Lung (tissue), 12 donors: ENCODE data around the gene PARVG. TPM values are rescaled to one million over a fixed set of nuclear protein-coding genes. Genes with fewer than 3 reads are reported as not detected.

Source experiments
- ATAC-seq: fragments of 200-7000 bp; cut with Tn5 transposase; one replicate; pipeline ENCODE4 v1.9.1; 2020; ENCODE audit warnings: moderate number of reproducible peaks; ENCODE audit not compliant: insufficient read depth, low FRiP score
- DNase-seq, 3 donors: peaks; one replicate each; pipeline ENCODE4 v3.0.0-alpha.2; 2013 to 2017
- H3K27ac ChIP-seq, 2 donors: one replicate each; pipeline ENCODE4 v1.5.1; 2013; ENCODE audit warnings: mild to moderate bottlenecking in 2 of 2, moderate library complexity in 2 of 2, control low read depth in 1 of 2, inconsistent platforms in 1 of 2, low read depth in 1 of 2, low read length in 1 of 2
- H3K27me3 ChIP-seq, 3 donors: one replicate each; pipeline ENCODE4 v1.5.1; 2013; ENCODE audit warnings: low read length in 2 of 3; ENCODE audit not compliant: control insufficient read depth in 3 of 3, insufficient read depth in 3 of 3
- H3K36me3 ChIP-seq, 4 donors: one replicate each; pipeline ENCODE4 v1.5.1; 2013; ENCODE audit warnings: low read length in 4 of 4, mild to moderate bottlenecking in 1 of 4, moderate library complexity in 1 of 4; ENCODE audit not compliant: control insufficient read depth in 4 of 4, insufficient read depth in 4 of 4
- H3K4me1 ChIP-seq, 5 donors: one replicate each; pipeline ENCODE4 v1.5.1; 2013; ENCODE audit warnings: low read length in 5 of 5, mild to moderate bottlenecking in 2 of 5, moderate library complexity in 1 of 5; ENCODE audit not compliant: control insufficient read depth in 5 of 5, insufficient read depth in 5 of 5
- H3K4me3 ChIP-seq: one replicate; pipeline ENCODE4 v1.5.1; 2013; ENCODE audit warnings: mild to moderate bottlenecking, control low read depth, moderate library complexity
- H3K9ac ChIP-seq, 2 donors: one replicate each; pipeline ENCODE4 v1.5.1; 2013; ENCODE audit warnings: low read length in 2 of 2, control low read depth in 1 of 2; ENCODE audit not compliant: insufficient read depth in 1 of 2
- H3K9me3 ChIP-seq, 4 donors: one replicate each; pipeline ENCODE4 v1.5.1; 2013; ENCODE audit warnings: low read length in 3 of 4, mild to moderate bottlenecking in 1 of 4, moderate library complexity in 1 of 4; ENCODE audit not compliant: control insufficient read depth in 4 of 4, insufficient read depth in 3 of 4
- CTCF ChIP-seq: IDR thresholded peaks from 2 replicates; pipeline ENCODE4 v1.5.1; 2012; ENCODE audit warnings: mild to moderate bottlenecking; ENCODE audit errors: control extremely low read depth, extremely low read depth
- WGBS, 2 donors: extraction: QIAGEN DNeasy Blood & Tissue Kit; methylation state at CpG; one replicate each; pipeline ENCODE4 v1.1.7; 2013; 5-methylcytosine and 5-hydroxymethylcytosine counted together
- polyA plus RNA-seq, 2 donors: library from polyadenylated mRNA; stranded (reverse); fragments of 200-250 nt; gene quantifications; one replicate each; pipeline ENCODE4 v1.2.1, GENCODE V29; 2013
- total RNA-seq, 2 donors: library from RNA; depleted of rRNA in 1 of 2; stranded (reverse); fragments of >200 nt in 1 of 2; gene quantifications; one replicate each; pipeline ENCODE4 v1.2.1, GENCODE V29; 2014 to 2021
- donor health status: control.
- donor health status: control.
- donor health status: Bipolar disorder and iron deficiency.
- donor health status: healthy.
- donor health status: DM: yes; HTN: yes; CAD: no.

PARVG gene
- total and polyA plus RNA-seq, 4 donors = 20.4 to 67.4 (median 48.7) TPM

- ATAC-seq = no peak
- Histone ChIP-seq H3K9me3 (peaks cover 0 to 20% (median 2%) of the 10 kb centered on the region in 4 donors), H3K4me3 (no peak overlapping the region), H3K27me3 (peaks cover 0 to 2% (median 0%) of the 10 kb centered on the region in 3 donors), H3K27ac (no peak overlapping the region), H3K9ac (no peak overlapping the region), H3K4me1 (no peaks in the 10 kb centered on the region), H3K36me3 (no peaks in the 10 kb centered on the region)
- 82 to 85% methylated on average over 21 of the region's 21 CpGs for WGBS, 2 donors
- DNase-seq = no peak
- no peak for TF ChIP-seq CTCF
Measured at GRCh38 chr22:44219101-44219870, 38.6 kb downstream of the PARVG start.

- Histone ChIP-seq H3K36me3 (no peaks in the 10 kb centered on the region), H3K9me3 (peaks cover 0 to 19% (median 0%) of the 10 kb centered on the region in 4 donors), H3K27ac (no peak overlapping the region), H3K4me1 (no peaks in the 10 kb centered on the region), H3K4me3 (no peak overlapping the region), H3K27me3 (peaks cover 2 to 5% (median 2%) of the 10 kb centered on the region in 3 donors), H3K9ac (no peak overlapping the region)
- 78 to 86% methylated on average over 23 of the region's 23 CpGs for WGBS, 2 donors
- no peak for ATAC-seq
- no peak for DNase-seq
- no peak for TF ChIP-seq CTCF
Measured at GRCh38 chr22:44220727-44221680, 40.3 kb downstream of the PARVG start.

- no peak for ATAC-seq
- Histone ChIP-seq H3K9me3 (peaks cover 0 to 18% (median 0%) of the 10 kb centered on the region in 4 donors), H3K9ac (no peak overlapping the region), H3K36me3 (no peaks in the 10 kb centered on the region), H3K4me1 (no peaks in the 10 kb centered on the region), H3K27me3 (peaks cover 2 to 5% (median 2%) of the 10 kb centered on the region in 3 donors), H3K27ac (no peak overlapping the region), H3K4me3 (no peak overlapping the region)
- TF ChIP-seq CTCF = no peak
- WGBS, 2 donors = 86 to 94% methylated on average over 11 of the region's 11 CpGs
- DNase-seq = no peak
Measured at GRCh38 chr22:44221710-44222475, 41.2 kb downstream of the PARVG start.
